ENCODE measurements around the gene PGGT1B.

PGGT1B gene

GRCh38 chr5:115262321-115263077 is at the start of gene PGGT1B:
TSS of gene PGGT1B (minus strand) at chr5:115262877. CDS start at chr5:115262851, 26 bp downstream.
- peak; percentile 54 to 66 (median 56) for DNase-seq (ENCODE audit: low read depth in 2 of 3, low spot score in 1 of 3)

GRCh38 chr5:115309751-115310370 is 47.2 kb upstream of the PGGT1B start:
- DNase-seq (ENCODE audit: low read depth in 2 of 3, low spot score in 1 of 3) = no peak

GRCh38 chr5:115308815-115309214 is 46.1 kb upstream of the PGGT1B start:
- no peak for DNase-seq (ENCODE audit: low read depth in 2 of 3, low spot score in 1 of 3)

- DNase-seq (ENCODE audit: low read depth in 2 of 3, low spot score in 1 of 3) = no peak
These were observed 43.4 kb upstream of the PGGT1B start for GRCh38 chr5:115306011-115306536.

GRCh38 chr5:115304496-115304895 is 41.8 kb upstream of the PGGT1B start:
- no peak for DNase-seq (ENCODE audit: low read depth in 2 of 3, low spot score in 1 of 3)

- DNase-seq (ENCODE audit: low read depth in 2 of 3, low spot score in 1 of 3) = no peak
These were observed 36.1 kb upstream of the PGGT1B start for GRCh38 chr5:115298811-115299210.

- DNase-seq (ENCODE audit: low read depth in 2 of 3, low spot score in 1 of 3) = no peak
These were observed 34.4 kb upstream of the PGGT1B start for GRCh38 chr5:115297031-115297430.

GRCh38 chr5:115296124-115297022 is 33.7 kb upstream of the PGGT1B start, which contains the start of gene CCDC112:
TSS of gene CCDC112 (minus strand) at chr5:115296654. CDS start at chr5:115296543, 111 bp downstream.
- peak; percentile 69 to 80 (median 75) for DNase-seq (ENCODE audit: low read depth in 2 of 3, low spot score in 1 of 3)

- no peak for DNase-seq (ENCODE audit: low read depth in 2 of 3, low spot score in 1 of 3)
These were observed 33.1 kb upstream of the PGGT1B start for GRCh38 chr5:115295777-115296123.

GRCh38 chr5:115291397-115291796 is 28.7 kb upstream of the PGGT1B start:
- DNase-seq (ENCODE audit: low read depth in 2 of 3, low spot score in 1 of 3) = no peak

- DNase-seq (ENCODE audit: low read depth in 2 of 3, low spot score in 1 of 3) = no peak
These were observed 26.4 kb upstream of the PGGT1B start for GRCh38 chr5:115289104-115289503.

- DNase-seq (ENCODE audit: low read depth in 2 of 3, low spot score in 1 of 3) = no peak
These were observed 21.3 kb upstream of the PGGT1B start for GRCh38 chr5:115284021-115284420.

- no peak for DNase-seq (ENCODE audit: low read depth in 2 of 3, low spot score in 1 of 3)
These were observed 19.5 kb upstream of the PGGT1B start for GRCh38 chr5:115282131-115282530.

- DNase-seq (ENCODE audit: low read depth in 2 of 3, low spot score in 1 of 3) = no peak
These were observed 11.9 kb upstream of the PGGT1B start for GRCh38 chr5:115274584-115274983.

GRCh38 chr5:115272297-115272958 is 9.8 kb upstream of the PGGT1B start:
- DNase-seq (ENCODE audit: low read depth in 2 of 3, low spot score in 1 of 3) = no peak

- DNase-seq (ENCODE audit: low read depth in 2 of 3, low spot score in 1 of 3) = no peak
These were observed 8.8 kb upstream of the PGGT1B start for GRCh38 chr5:115271295-115272050.

- no peak for DNase-seq (ENCODE audit: low read depth in 2 of 3, low spot score in 1 of 3)
These were observed 4.9 kb upstream of the PGGT1B start for GRCh38 chr5:115267617-115268016.

- DNase-seq (ENCODE audit: low read depth in 2 of 3, low spot score in 1 of 3) = no peak
These were observed 2.5 kb upstream of the PGGT1B start for GRCh38 chr5:115265220-115265619.

GRCh38 chr5:115264786-115265185 is 2.1 kb upstream of the PGGT1B start:
- no peak for DNase-seq (ENCODE audit: low read depth in 2 of 3, low spot score in 1 of 3)

- DNase-seq (ENCODE audit: low read depth in 2 of 3, low spot score in 1 of 3) = no peak
These were observed 352 bp upstream of the PGGT1B start for GRCh38 chr5:115263078-115263380.

- DNase-seq (ENCODE audit: low read depth in 2 of 3, low spot score in 1 of 3) = no peak
These were observed 711 bp downstream of the PGGT1B start for GRCh38 chr5:115262011-115262320.
